Heart left ventricle (tissue), 13 donors: ENCODE data around the gene PEF1.

Experiments used
- CTCF ChIP-seq, 12 donors: fragments of 200-600 bp; sonication (generic) in 4 of 12; IDR thresholded peaks; one replicate each; pipeline versions ENCODE4 v1.5.0 to v1.8.0; 2018 to 2022; ENCODE audit warnings: antibody characterized with exemption in 12 of 12, mild to moderate bottlenecking in 5 of 12
- POLR2A ChIP-seq, 2 donors: fragments of 450-650 bp; IDR thresholded peaks; one replicate each; pipeline ENCODE4 v1.6.1; 2017; ENCODE audit warnings: antibody characterized with exemption in 2 of 2, mild to moderate bottlenecking in 2 of 2, moderate library complexity in 2 of 2
- donor health status: ischemic (EF 13 %, LVEDD 7.1; RV severe dilation, severe dysfunction).
- donor health status: DM: no; HTN: yes; CAD: no.
- donor health status: DM: no; HTN: no; CAD: no.
- donor health status: ischemic (EF 25% LVEDD 6.9; RV normal size, moderate dysfunction).
- donor health status: ischemic (EF 25% LVEDD 5.7; RV mildly dilated, moderate dysfunction).
- donor health status: ischemic (EF 35%, LVEDD 5.7; RV mildly dilated, moderate dysfunction).
- donor health status: nonischemic (EF 11% LVEDD 7.7; RV severe dilation, severe dysfunction).
- donor health status: DM: yes; HTN: yes; CAD: no.
- donor health status: PGD.
- donor health status: ischemic (EF 29% LVEDD 5.4; RV normal size, mild dysfunction).
- donor health status: nonischemic (EF 23%, LVEDD 6.1; RV moderate dilation, normal function).

GRCh38 chr1:31651089-31651420 lies 6.4 kb upstream of the PEF1 start:
- no peak for TF ChIP-seq CTCF (IDR thresholded peaks at IDR 0.05)
- no peak for TF ChIP-seq POLR2A (IDR thresholded peaks at IDR 0.05)
